SK-N-SH (cell line): ENCODE measurements around the gene PBX4. TPM values are rescaled to one million over a fixed set of nuclear protein-coding genes. Genes with fewer than 3 reads are reported as not detected.

Source experiments
- CTCF ChIA-PET: fragments of 300-600, 350-600 bp; formaldehyde crosslinking; extraction: SDS; loops from one replicate; lab custom pipeline; 2021; lab: Yijun Ruan, JAX
- POLR2A ChIA-PET: fragments of 350-600 bp; sonication (Branson Sonifier 250); formaldehyde crosslinking; extraction: SDS; loops from one replicate; lab custom pipeline; 2020; ENCODE audit warnings: antibody characterized with exemption, inconsistent platforms; lab: Yijun Ruan, JAX
- DNase-seq: peaks from one replicate; pipeline ENCODE4 v3.0.0; 2012
- H2AFZ ChIP-seq: fragments of 200-600 bp; sonication (generic); 2 replicates; pipeline ENCODE4 v1.8.1; 2016; ENCODE audit warnings: antibody characterized with exemption, mild to moderate bottlenecking, low read depth
- H3F3A ChIP-seq: fragments of 200-600 bp; sonication (generic); replicated peaks from 2 replicates; pipeline ENCODE3; 2016; ENCODE audit warnings: antibody characterized with exemption, mild to moderate bottlenecking; ENCODE audit not compliant: insufficient read depth
- H3K27ac ChIP-seq, 2 experiments: fragments of 200-500 bp in 1 of 2; fragments of 200-600 bp in 1 of 2; sonication (Bioruptor generic) in 1 of 2; sonication (generic), shearing (Covaris generic) in 1 of 2; 2 replicates each; pipeline versions ENCODE4 v1.5.1 to v1.6.1; 2014 to 2016; ENCODE audit warnings: low read depth in 2 of 2, inconsistent platforms in 1 of 2, low read length in 1 of 2, mild to moderate bottlenecking in 1 of 2, mixed read lengths in 1 of 2
- H3K27me3 ChIP-seq: fragments of 200-600 bp; sonication (generic), shearing (Covaris generic); 2 replicates; pipeline ENCODE4 v1.6.1; 2016; ENCODE audit warnings: mixed run types; ENCODE audit not compliant: insufficient read depth
- H3K36me3 ChIP-seq, 2 experiments: fragments of 200-500 bp in 1 of 2; fragments of 200-600 bp in 1 of 2; sonication (Bioruptor generic) in 1 of 2; sonication (generic) in 1 of 2; replicated peaks in 1 of 2; 2 replicates each; pipeline versions ENCODE3 to v1.5.1; 2014 to 2016; ENCODE audit warnings: low read length in 1 of 2, mild to moderate bottlenecking in 1 of 2; ENCODE audit not compliant: insufficient read depth in 2 of 2, control insufficient read depth in 1 of 2
- H3K4me1 ChIP-seq, 2 experiments: fragments of 200-500 bp in 1 of 2; fragments of 200-600 bp in 1 of 2; sonication (Bioruptor generic) in 1 of 2; sonication (generic), shearing (Covaris generic) in 1 of 2; 2 replicates each; pipeline versions ENCODE4 v1.5.1 to v1.6.1; 2014 to 2016; ENCODE audit warnings: low read depth in 1 of 2, low read length in 1 of 2, mixed run types in 1 of 2; ENCODE audit not compliant: insufficient read depth in 2 of 2, control insufficient read depth in 1 of 2
- H3K4me2 ChIP-seq: fragments of 200-600 bp; sonication (generic), shearing (Covaris generic); 2 replicates; pipeline ENCODE4 v1.6.1; 2017; ENCODE audit warnings: mixed run types
- H3K4me3 ChIP-seq, 2 experiments: fragments of 200-500 bp in 1 of 2; fragments of 200-600 bp in 1 of 2; sonication (Bioruptor generic) in 1 of 2; sonication (generic), shearing (Covaris generic) in 1 of 2; 2 replicates each; pipeline versions ENCODE4 v1.5.1 to v1.8.1; 2014 to 2016; ENCODE audit warnings: low read depth in 2 of 2, inconsistent platforms in 1 of 2, low read length in 1 of 2, mild to moderate bottlenecking in 1 of 2, mixed read lengths in 1 of 2, moderate library complexity in 1 of 2
- H3K79me2 ChIP-seq: fragments of 200-600 bp; sonication (generic); 2 replicates; pipeline ENCODE4 v1.8.1; 2017; ENCODE audit warnings: mild to moderate bottlenecking; ENCODE audit not compliant: insufficient read depth
- H3K9ac ChIP-seq: fragments of 200-600 bp; sonication (generic); 2 replicates; pipeline ENCODE4 v1.6.1; 2017; ENCODE audit warnings: mixed run types
- H3K9me2 ChIP-seq: fragments of 200-600 bp; sonication (generic); 2 replicates; pipeline ENCODE4 v1.6.1; 2017; ENCODE audit warnings: mixed run types
- H3K9me3 ChIP-seq: fragments of 200-600 bp; sonication (generic); 2 replicates; pipeline ENCODE4 v1.6.1; 2017; ENCODE audit warnings: mixed run types, mild to moderate bottlenecking, moderate library complexity
- H4K20me1 ChIP-seq: fragments of 200-600 bp; sonication (generic); 2 replicates; pipeline ENCODE4 v1.6.1; 2017; ENCODE audit warnings: mild to moderate bottlenecking, mixed run types; ENCODE audit not compliant: insufficient read depth
- EZH2phosphoT487 ChIP-seq: fragments of 200-600 bp; sonication (generic); IDR thresholded peaks from 2 replicates; pipeline ENCODE4 v1.6.1; 2017; ENCODE audit warnings: low read depth, mixed run types, mild to moderate bottlenecking, antibody characterized with exemption, moderate library complexity, borderline replicate concordance
- NFIC ChIP-seq: IDR thresholded peaks from 2 replicates; pipeline ENCODE4 v1.4.0; 2012; ENCODE audit warnings: borderline replicate concordance
- RAD21 ChIP-seq: IDR thresholded peaks from 2 replicates; pipeline ENCODE4 v1.6.1; 2012; ENCODE audit warnings: mild to moderate bottlenecking, low read length
- SMC3 ChIP-seq: IDR thresholded peaks from 2 replicates; pipeline ENCODE4 v1.6.1; 2012; ENCODE audit warnings: low read depth, low read length, improper control_type of control experiment
- TEAD4 ChIP-seq: IDR thresholded peaks from 2 replicates; pipeline ENCODE4 v1.4.0; 2012; ENCODE audit warnings: mild to moderate bottlenecking, borderline replicate concordance; ENCODE audit not compliant: insufficient read depth
- WGBS: methylation state at CpG from one replicate; pipeline ENCODE4 v1.1.6; 2017; ENCODE audit warnings: low lambda C conversion rate; 5-methylcytosine and 5-hydroxymethylcytosine counted together
- polyA plus RNA-seq, 3 experiments: library from polyadenylated mRNA; depleted of rRNA; stranded (reverse); fragments of >200 nt; gene quantifications; 2 replicates each; pipeline ENCODE4 v1.2.3, GENCODE V29; 2012
- TF ChIP-seq, protein P1 (sequence below): IDR thresholded peaks from 2 replicates; pipeline ENCODE4 v1.6.1; 2012; ENCODE audit warnings: mild to moderate bottlenecking, low read depth, low read length, moderate library complexity

PBX4 gene
- polyA plus RNA-seq, 1 of the 3 experiments (the other 2 are of a cell fraction): 6.4 TPM

DNA sequence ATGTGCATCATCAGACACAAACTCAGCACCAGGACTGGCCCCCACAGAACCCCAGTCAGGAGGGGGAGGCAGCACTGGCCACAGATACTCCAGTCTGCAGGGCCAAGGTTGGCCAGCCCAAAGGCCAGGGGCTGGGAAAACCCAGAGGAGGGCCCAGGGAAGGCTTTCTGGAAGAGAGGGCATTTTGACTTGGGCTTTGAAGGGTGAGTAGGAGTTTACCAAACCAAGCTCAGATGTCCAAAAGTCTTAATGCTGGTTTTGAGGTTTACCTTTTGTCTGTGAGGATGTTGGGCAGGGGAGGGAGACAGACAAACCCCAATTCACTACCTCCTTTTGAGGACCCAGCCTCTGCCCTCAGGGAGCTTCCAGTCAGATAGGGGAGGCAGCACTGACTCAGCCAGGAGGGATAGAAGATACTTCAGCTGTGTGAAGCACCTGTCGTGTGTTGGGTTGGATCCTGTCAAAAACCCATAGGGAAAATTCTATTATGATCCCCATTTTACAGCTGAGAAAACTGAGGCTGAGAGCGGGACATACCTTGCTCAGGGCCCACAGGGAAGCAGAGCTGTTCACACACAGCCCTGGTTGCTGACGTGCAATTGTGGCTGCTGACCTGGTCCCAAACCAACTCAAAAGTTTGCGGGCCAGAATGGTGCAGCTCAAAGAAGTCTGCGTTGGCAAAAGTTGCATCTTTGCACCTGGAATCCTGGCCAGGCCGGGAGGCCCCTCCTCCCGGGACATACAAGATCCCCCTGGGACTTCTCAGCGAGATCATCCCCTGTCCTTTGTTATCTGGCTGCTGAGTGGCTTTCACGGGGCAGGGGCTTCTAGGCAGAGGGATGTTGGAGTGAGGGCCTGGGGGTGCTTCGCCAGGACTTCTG lies 67.3 kb downstream of the PBX4 start (continued):
- TF ChIP-seq, protein P1, sequence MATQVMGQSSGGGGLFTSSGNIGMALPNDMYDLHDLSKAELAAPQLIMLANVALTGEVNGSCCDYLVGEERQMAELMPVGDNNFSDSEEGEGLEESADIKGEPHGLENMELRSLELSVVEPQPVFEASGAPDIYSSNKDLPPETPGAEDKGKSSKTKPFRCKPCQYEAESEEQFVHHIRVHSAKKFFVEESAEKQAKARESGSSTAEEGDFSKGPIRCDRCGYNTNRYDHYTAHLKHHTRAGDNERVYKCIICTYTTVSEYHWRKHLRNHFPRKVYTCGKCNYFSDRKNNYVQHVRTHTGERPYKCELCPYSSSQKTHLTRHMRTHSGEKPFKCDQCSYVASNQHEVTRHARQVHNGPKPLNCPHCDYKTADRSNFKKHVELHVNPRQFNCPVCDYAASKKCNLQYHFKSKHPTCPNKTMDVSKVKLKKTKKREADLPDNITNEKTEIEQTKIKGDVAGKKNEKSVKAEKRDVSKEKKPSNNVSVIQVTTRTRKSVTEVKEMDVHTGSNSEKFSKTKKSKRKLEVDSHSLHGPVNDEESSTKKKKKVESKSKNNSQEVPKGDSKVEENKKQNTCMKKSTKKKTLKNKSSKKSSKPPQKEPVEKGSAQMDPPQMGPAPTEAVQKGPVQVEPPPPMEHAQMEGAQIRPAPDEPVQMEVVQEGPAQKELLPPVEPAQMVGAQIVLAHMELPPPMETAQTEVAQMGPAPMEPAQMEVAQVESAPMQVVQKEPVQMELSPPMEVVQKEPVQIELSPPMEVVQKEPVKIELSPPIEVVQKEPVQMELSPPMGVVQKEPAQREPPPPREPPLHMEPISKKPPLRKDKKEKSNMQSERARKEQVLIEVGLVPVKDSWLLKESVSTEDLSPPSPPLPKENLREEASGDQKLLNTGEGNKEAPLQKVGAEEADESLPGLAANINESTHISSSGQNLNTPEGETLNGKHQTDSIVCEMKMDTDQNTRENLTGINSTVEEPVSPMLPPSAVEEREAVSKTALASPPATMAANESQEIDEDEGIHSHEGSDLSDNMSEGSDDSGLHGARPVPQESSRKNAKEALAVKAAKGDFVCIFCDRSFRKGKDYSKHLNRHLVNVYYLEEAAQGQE: no peak

DNA sequence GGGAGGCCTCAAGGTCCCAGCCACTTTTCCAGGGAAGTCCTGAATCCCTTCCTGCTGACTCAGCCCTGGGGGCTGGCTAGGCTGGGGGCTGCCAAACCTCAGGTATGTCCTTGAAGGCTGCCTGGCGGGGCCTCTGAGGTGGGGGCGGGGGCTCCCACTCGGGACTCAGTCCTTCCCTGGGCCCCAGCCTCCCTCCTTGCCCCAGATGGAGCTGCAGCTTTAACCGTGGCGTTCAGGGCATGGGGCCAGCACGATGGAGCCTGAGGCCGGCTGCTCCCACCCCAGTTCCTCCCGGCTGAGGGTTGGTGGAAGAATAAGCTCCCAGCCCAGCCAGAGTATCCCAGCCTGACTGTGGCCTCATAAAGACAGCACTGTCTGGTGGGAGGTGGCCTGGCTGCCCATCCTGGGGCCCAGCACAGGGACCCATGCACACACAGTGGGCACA lies 68.0 kb downstream of the PBX4 start:
- Histone ChIP-seq H2AFZ (no peak overlapping the region), H3K9me3 (no peaks in the 10 kb centered on the region)
- ChIA-PET CTCF (interaction anchor here (2.3 to 15.7 kb wide), 4 partner anchors 10 to 94 kb away, joined by 5 to 258 read pairs (median 42); partner anchors contain the start of genes CILP2, GMIP and YJEFN3), POLR2A (no interaction called here)
- TF ChIP-seq SMC3: no peak
- TF ChIP-seq RAD21: no peak
- TF ChIP-seq, protein P1: no peak
- no peak for TF ChIP-seq NFIC
- TF ChIP-seq TEAD4: no peak
- TF ChIP-seq EZH2phosphoT487: no peak
- TF ChIP-seq, all 33 proteins: peak for 0
- no CpG with 5 or more reads among the region's 8 CpGs for WGBS
- no peaks in the 10 kb centered on the region for H3K9me2 ChIP-seq
- H3F3A ChIP-seq: no peaks in the 10 kb centered on the region
- no peaks in the 10 kb centered on the region for H4K20me1 ChIP-seq
- H3K9ac ChIP-seq: no peak overlapping the region
- no peaks in the 10 kb centered on the region for H3K79me2 ChIP-seq
- H3K4me3 ChIP-seq: no peak overlapping the region
- H3K36me3 ChIP-seq: no peaks in the 10 kb centered on the region
- H3K4me1 ChIP-seq: peaks cover 0 to 13% of the 10 kb centered on the region in 2 experiments; a peak in 1 of 4 replicates
- no peak for DNase-seq
- no peak overlapping the region for H3K27ac ChIP-seq
- no peaks in the 10 kb centered on the region for H3K27me3 ChIP-seq
- no peak overlapping the region for H3K4me2 ChIP-seq
